Measurements from ENCODE around the gene TTC13.

DNA sequence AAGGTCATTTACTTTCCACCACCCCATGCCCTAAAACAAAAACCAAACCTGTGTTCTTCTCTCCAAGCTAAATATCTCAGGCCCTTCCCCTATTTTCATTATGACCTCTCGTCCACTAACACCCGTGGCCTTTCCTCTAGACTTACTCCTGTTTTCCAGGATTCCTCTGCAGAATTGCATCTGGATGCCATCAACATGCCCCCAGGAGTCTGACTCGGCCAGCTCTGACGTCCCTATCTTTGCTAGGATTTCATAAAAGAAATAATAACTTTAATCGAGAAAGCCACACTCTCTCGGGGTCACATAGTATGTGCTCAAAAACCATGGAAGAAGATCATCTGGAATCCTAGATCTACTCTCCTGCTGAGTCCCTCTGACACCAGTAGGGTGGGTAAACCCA, 47.9 kb upstream of the TTC13 start:
- TF ChIP-seq, protein P1, sequence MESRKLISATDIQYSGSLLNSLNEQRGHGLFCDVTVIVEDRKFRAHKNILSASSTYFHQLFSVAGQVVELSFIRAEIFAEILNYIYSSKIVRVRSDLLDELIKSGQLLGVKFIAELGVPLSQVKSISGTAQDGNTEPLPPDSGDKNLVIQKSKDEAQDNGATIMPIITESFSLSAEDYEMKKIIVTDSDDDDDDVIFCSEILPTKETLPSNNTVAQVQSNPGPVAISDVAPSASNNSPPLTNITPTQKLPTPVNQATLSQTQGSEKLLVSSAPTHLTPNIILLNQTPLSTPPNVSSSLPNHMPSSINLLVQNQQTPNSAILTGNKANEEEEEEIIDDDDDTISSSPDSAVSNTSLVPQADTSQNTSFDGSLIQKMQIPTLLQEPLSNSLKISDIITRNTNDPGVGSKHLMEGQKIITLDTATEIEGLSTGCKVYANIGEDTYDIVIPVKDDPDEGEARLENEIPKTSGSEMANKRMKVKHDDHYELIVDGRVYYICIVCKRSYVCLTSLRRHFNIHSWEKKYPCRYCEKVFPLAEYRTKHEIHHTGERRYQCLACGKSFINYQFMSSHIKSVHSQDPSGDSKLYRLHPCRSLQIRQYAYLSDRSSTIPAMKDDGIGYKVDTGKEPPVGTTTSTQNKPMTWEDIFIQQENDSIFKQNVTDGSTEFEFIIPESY (CRISPR knock-in tag; IDR thresholded peaks at IDR 0.05): no peak
- TF ChIP-seq, protein P2, sequence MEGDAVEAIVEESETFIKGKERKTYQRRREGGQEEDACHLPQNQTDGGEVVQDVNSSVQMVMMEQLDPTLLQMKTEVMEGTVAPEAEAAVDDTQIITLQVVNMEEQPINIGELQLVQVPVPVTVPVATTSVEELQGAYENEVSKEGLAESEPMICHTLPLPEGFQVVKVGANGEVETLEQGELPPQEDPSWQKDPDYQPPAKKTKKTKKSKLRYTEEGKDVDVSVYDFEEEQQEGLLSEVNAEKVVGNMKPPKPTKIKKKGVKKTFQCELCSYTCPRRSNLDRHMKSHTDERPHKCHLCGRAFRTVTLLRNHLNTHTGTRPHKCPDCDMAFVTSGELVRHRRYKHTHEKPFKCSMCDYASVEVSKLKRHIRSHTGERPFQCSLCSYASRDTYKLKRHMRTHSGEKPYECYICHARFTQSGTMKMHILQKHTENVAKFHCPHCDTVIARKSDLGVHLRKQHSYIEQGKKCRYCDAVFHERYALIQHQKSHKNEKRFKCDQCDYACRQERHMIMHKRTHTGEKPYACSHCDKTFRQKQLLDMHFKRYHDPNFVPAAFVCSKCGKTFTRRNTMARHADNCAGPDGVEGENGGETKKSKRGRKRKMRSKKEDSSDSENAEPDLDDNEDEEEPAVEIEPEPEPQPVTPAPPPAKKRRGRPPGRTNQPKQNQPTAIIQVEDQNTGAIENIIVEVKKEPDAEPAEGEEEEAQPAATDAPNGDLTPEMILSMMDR (CRISPR knock-in tag; IDR thresholded peaks at IDR 0.05): no peak
- TF ChIP-seq ZSCAN29 (CRISPR knock-in tag; conservative IDR thresholded peaks at IDR 0.05) (no peak), NFIC (IDR thresholded peaks at IDR 0.05; ENCODE audit: low read length) (no peak), KDM3A (CRISPR knock-in tag; IDR thresholded peaks at IDR 0.05; ENCODE audit: low read depth) (no peak), HCFC1 (IDR thresholded peaks at IDR 0.05; ENCODE audit: low read depth, low read length) (no peak)
- TF ChIP-seq, protein P3, sequence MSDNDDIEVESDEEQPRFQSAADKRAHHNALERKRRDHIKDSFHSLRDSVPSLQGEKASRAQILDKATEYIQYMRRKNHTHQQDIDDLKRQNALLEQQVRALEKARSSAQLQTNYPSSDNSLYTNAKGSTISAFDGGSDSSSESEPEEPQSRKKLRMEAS (IDR thresholded peaks at IDR 0.05): no peak
